ENCODE results near the gene MOB3A.
"Not testable (repeated sequence)": the region's sequence is repeated elsewhere in the genome, so short reads cannot be mapped to it uniquely, and the experiment has no call there.

The MOB3A gene

GRCh38 chr19:2132191-2132590, 36.1 kb upstream of the MOB3A start:
- no peaks in the 10 kb centered on the region for H3K4me1 ChIP-seq (ENCODE audit: insufficient read depth, low read length)
- no peaks in the 10 kb centered on the region for H3K27me3 ChIP-seq (ENCODE audit: insufficient read depth, low read length)
- H3K4me3 ChIP-seq (ENCODE audit: low read length): no peak overlapping the region
- H3K9me3 ChIP-seq (ENCODE audit: insufficient read depth, low read depth, low read length): no peaks in the 10 kb centered on the region
- H3K9ac ChIP-seq (ENCODE audit: low read depth, low read length): no peak overlapping the region
- no peak overlapping the region for H3K27ac ChIP-seq (ENCODE audit: low read length)
- H3K36me3 ChIP-seq (ENCODE audit: insufficient read depth, low read depth, low read length): peaks cover 64% of the 10 kb centered on the region

- not testable (repeated sequence) for H3K9me3 ChIP-seq (ENCODE audit: insufficient read depth, low read depth, low read length); H3K4me1 ChIP-seq (ENCODE audit: insufficient read depth, low read length); H3K9ac ChIP-seq (ENCODE audit: low read depth, low read length); H3K27ac ChIP-seq (ENCODE audit: low read length); H3K27me3 ChIP-seq (ENCODE audit: insufficient read depth, low read length); H3K4me3 ChIP-seq (ENCODE audit: low read length)
- H3K36me3 ChIP-seq (ENCODE audit: insufficient read depth, low read depth, low read length): peaks cover 64% of the 10 kb centered on the region
These were observed 35.2 kb upstream of the MOB3A start for GRCh38 chr19:2131012-2131975.

- H3K27ac ChIP-seq (ENCODE audit: low read length): no peak overlapping the region
- peaks cover 73% of the 10 kb centered on the region for H3K36me3 ChIP-seq (ENCODE audit: insufficient read depth, low read depth, low read length)
- no peaks in the 10 kb centered on the region for H3K9me3 ChIP-seq (ENCODE audit: insufficient read depth, low read depth, low read length)
- H3K4me1 ChIP-seq (ENCODE audit: insufficient read depth, low read length): no peaks in the 10 kb centered on the region
- H3K27me3 ChIP-seq (ENCODE audit: insufficient read depth, low read length): no peaks in the 10 kb centered on the region
- no peak overlapping the region for H3K9ac ChIP-seq (ENCODE audit: low read depth, low read length)
- H3K4me3 ChIP-seq (ENCODE audit: low read length): no peak overlapping the region
These were observed 34.0 kb upstream of the MOB3A start for GRCh38 chr19:2129892-2130770.

- no peaks in the 10 kb centered on the region for H3K4me1 ChIP-seq (ENCODE audit: insufficient read depth, low read length)
- H3K27me3 ChIP-seq (ENCODE audit: insufficient read depth, low read length): no peaks in the 10 kb centered on the region
- peaks cover 79% of the 10 kb centered on the region for H3K36me3 ChIP-seq (ENCODE audit: insufficient read depth, low read depth, low read length)
- no peak overlapping the region for H3K4me3 ChIP-seq (ENCODE audit: low read length)
- no peak overlapping the region for H3K27ac ChIP-seq (ENCODE audit: low read length)
- no peaks in the 10 kb centered on the region for H3K9me3 ChIP-seq (ENCODE audit: insufficient read depth, low read depth, low read length)
- H3K9ac ChIP-seq (ENCODE audit: low read depth, low read length): no peak overlapping the region
These were observed 33.4 kb upstream of the MOB3A start for GRCh38 chr19:2129486-2129885.

GRCh38 chr19:2129022-2129421, 32.9 kb upstream of the MOB3A start:
- H3K27ac ChIP-seq (ENCODE audit: low read length): no peak overlapping the region
- H3K36me3 ChIP-seq (ENCODE audit: insufficient read depth, low read depth, low read length): peaks cover 84% of the 10 kb centered on the region
- no peaks in the 10 kb centered on the region for H3K27me3 ChIP-seq (ENCODE audit: insufficient read depth, low read length)
- no peak overlapping the region for H3K4me3 ChIP-seq (ENCODE audit: low read length)
- no peaks in the 10 kb centered on the region for H3K4me1 ChIP-seq (ENCODE audit: insufficient read depth, low read length)
- no peaks in the 10 kb centered on the region for H3K9me3 ChIP-seq (ENCODE audit: insufficient read depth, low read depth, low read length)
- no peak overlapping the region for H3K9ac ChIP-seq (ENCODE audit: low read depth, low read length)

- H3K4me1 ChIP-seq (ENCODE audit: insufficient read depth, low read length); H3K9ac ChIP-seq (ENCODE audit: low read depth, low read length); H3K4me3 ChIP-seq (ENCODE audit: low read length); H3K9me3 ChIP-seq (ENCODE audit: insufficient read depth, low read depth, low read length); H3K27ac ChIP-seq (ENCODE audit: low read length); H3K27me3 ChIP-seq (ENCODE audit: insufficient read depth, low read length): not testable (repeated sequence)
- peaks cover 92% of the 10 kb centered on the region for H3K36me3 ChIP-seq (ENCODE audit: insufficient read depth, low read depth, low read length)
These were observed 32.1 kb upstream of the MOB3A start for GRCh38 chr19:2128252-2128651.

- Histone ChIP-seq H3K4me3 (ENCODE audit: low read length) (no peak overlapping the region), H3K4me1 (ENCODE audit: insufficient read depth, low read length) (no peaks in the 10 kb centered on the region), H3K27me3 (ENCODE audit: insufficient read depth, low read length) (no peaks in the 10 kb centered on the region), H3K36me3 (ENCODE audit: insufficient read depth, low read depth, low read length) (peaks cover 92% of the 10 kb centered on the region), H3K27ac (ENCODE audit: low read length) (no peak overlapping the region), H3K9me3 (ENCODE audit: insufficient read depth, low read depth, low read length) (no peaks in the 10 kb centered on the region), H3K9ac (ENCODE audit: low read depth, low read length) (no peak overlapping the region)
These were observed 31.6 kb upstream of the MOB3A start for GRCh38 chr19:2127758-2128157.

- no peak overlapping the region for H3K27ac ChIP-seq (ENCODE audit: low read length)
- no peak overlapping the region for H3K4me3 ChIP-seq (ENCODE audit: low read length)
- no peak overlapping the region for H3K9ac ChIP-seq (ENCODE audit: low read depth, low read length)
- no peaks in the 10 kb centered on the region for H3K27me3 ChIP-seq (ENCODE audit: insufficient read depth, low read length)
- no peaks in the 10 kb centered on the region for H3K9me3 ChIP-seq (ENCODE audit: insufficient read depth, low read depth, low read length)
- peaks cover 92% of the 10 kb centered on the region for H3K36me3 ChIP-seq (ENCODE audit: insufficient read depth, low read depth, low read length)
- H3K4me1 ChIP-seq (ENCODE audit: insufficient read depth, low read length): no peaks in the 10 kb centered on the region
These were observed 30.9 kb upstream of the MOB3A start for GRCh38 chr19:2126879-2127518.

- H3K36me3 ChIP-seq (ENCODE audit: insufficient read depth, low read depth, low read length): peaks cover 93% of the 10 kb centered on the region
- H3K27me3 ChIP-seq (ENCODE audit: insufficient read depth, low read length): no peaks in the 10 kb centered on the region
- H3K9me3 ChIP-seq (ENCODE audit: insufficient read depth, low read depth, low read length): no peaks in the 10 kb centered on the region
These were observed 27.7 kb upstream of the MOB3A start for GRCh38 chr19:2123682-2124387.

GRCh38 chr19:2122982-2123381, 26.9 kb upstream of the MOB3A start:
- no peaks in the 10 kb centered on the region for H3K9me3 ChIP-seq (ENCODE audit: insufficient read depth, low read depth, low read length)
- no peak overlapping the region for H3K27ac ChIP-seq (ENCODE audit: low read length)
- peaks cover 99% of the 10 kb centered on the region for H3K36me3 ChIP-seq (ENCODE audit: insufficient read depth, low read depth, low read length)
- no peak overlapping the region for H3K4me3 ChIP-seq (ENCODE audit: low read length)
- no peak overlapping the region for H3K9ac ChIP-seq (ENCODE audit: low read depth, low read length)
- no peaks in the 10 kb centered on the region for H3K27me3 ChIP-seq (ENCODE audit: insufficient read depth, low read length)
- H3K4me1 ChIP-seq (ENCODE audit: insufficient read depth, low read length): no peaks in the 10 kb centered on the region

More at GRCh38 chr19:2123682-2124387, 27.7 kb upstream of the MOB3A start:
- Histone ChIP-seq H3K9ac (ENCODE audit: low read depth, low read length) (no peak overlapping the region), H3K27ac (ENCODE audit: low read length) (no peak overlapping the region), H3K4me1 (ENCODE audit: insufficient read depth, low read length) (no peaks in the 10 kb centered on the region), H3K4me3 (ENCODE audit: low read length) (no peak overlapping the region)

- H3K27ac ChIP-seq (ENCODE audit: low read length): no peak overlapping the region
- no peaks in the 10 kb centered on the region for H3K27me3 ChIP-seq (ENCODE audit: insufficient read depth, low read length)
- no peaks in the 10 kb centered on the region for H3K4me1 ChIP-seq (ENCODE audit: insufficient read depth, low read length)
- H3K9me3 ChIP-seq (ENCODE audit: insufficient read depth, low read depth, low read length): no peaks in the 10 kb centered on the region
- H3K4me3 ChIP-seq (ENCODE audit: low read length): no peak overlapping the region
- no peak overlapping the region for H3K9ac ChIP-seq (ENCODE audit: low read depth, low read length)
- H3K36me3 ChIP-seq (ENCODE audit: insufficient read depth, low read depth, low read length): peaks cover 99% of the 10 kb centered on the region
These were observed 26.1 kb upstream of the MOB3A start for GRCh38 chr19:2122251-2122650.

Data from iPS-20b (cell line).